ENCODE measurements around the gene IQGAP3.

- TF ChIP-seq CTCF (IDR thresholded peaks at IDR 0.05) (no peak), REST (IDR thresholded peaks at IDR 0.05; ENCODE audit: insufficient read depth in 1 of 2, low read depth in 2 of 2, low read length in 1 of 2) (no peak), SIN3A (IDR thresholded peaks at IDR 0.05; ENCODE audit: borderline replicate concordance, insufficient read depth, low read depth, low read length) (no peak)
These were observed 69.3 kb downstream of the IQGAP3 start for GRCh38 chr1:156502894-156503697.
